H1 (cell line): ENCODE results near the gene SEL1L. TPM values are rescaled to one million over a fixed set of nuclear protein-coding genes. Genes with fewer than 3 reads are reported as not detected.

Source experiments
- BCL11A ChIP-seq, 2 experiments: IDR thresholded peaks; one replicate each; pipeline ENCODE4 v1.6.1; 2011; ENCODE audit warnings: low read depth in 2 of 2, low read length in 2 of 2, mild to moderate bottlenecking in 2 of 2
- CBX5 ChIP-seq: fragments of 300-800, 300-1000 bp; sonication (generic); IDR thresholded peaks from 2 replicates; pipeline ENCODE4 v1.7.1; 2016; ENCODE audit warnings: antibody characterized with exemption, low read length, low read depth
- EP300 ChIP-seq, 2 experiments: IDR thresholded peaks; 1 replicate in 1 of 2; 2 replicates in 1 of 2; pipeline ENCODE4 v1.6.1; 2011 to 2012; ENCODE audit warnings: low read depth in 2 of 2, low read length in 2 of 2, mild to moderate bottlenecking in 2 of 2, borderline replicate concordance in 1 of 2, inconsistent platforms in 1 of 2, moderate library complexity in 1 of 2
- JUND ChIP-seq: IDR thresholded peaks from 2 replicates; pipeline ENCODE4 v1.6.1; 2011; ENCODE audit warnings: mild to moderate bottlenecking, improper control_type of control experiment, low read length
- KDM1A ChIP-seq: fragments of 200-600, 300-600 bp; sonication (generic); IDR thresholded peaks from 2 replicates; pipeline ENCODE4 v1.7.1; 2016; ENCODE audit warnings: mild to moderate bottlenecking, low read length, borderline replicate concordance
- RFX5 ChIP-seq: IDR thresholded peaks from 2 replicates; pipeline ENCODE4 v1.6.1; 2011; ENCODE audit warnings: low read depth, low read length, improper control_type of control experiment, borderline replicate concordance
- RXRA ChIP-seq: IDR thresholded peaks from 2 replicates; pipeline ENCODE4 v1.6.1; 2011; ENCODE audit warnings: low read depth, mild to moderate bottlenecking, low read length, moderate library complexity; ENCODE audit not compliant: insufficient read depth
- SP2 ChIP-seq: IDR thresholded peaks from 2 replicates; pipeline ENCODE4 v1.6.1; 2012; ENCODE audit warnings: mild to moderate bottlenecking, low read length, inconsistent platforms
- TBP ChIP-seq: IDR thresholded peaks from 2 replicates; pipeline ENCODE4 v1.6.1; 2011; ENCODE audit warnings: low read depth, low read length, improper control_type of control experiment
- polyA plus RNA-seq, 7 experiments: library from polyadenylated mRNA; depleted of rRNA in 3 of 7; stranded (reverse) in 5 of 7; unstranded in 2 of 7; fragments of >200 nt in 5 of 7; fragments of 200-250 nt in 2 of 7; gene quantifications; 1 replicate in 5 of 7; 2 replicates in 1 of 7; 4 replicates in 1 of 7; pipeline versions ENCODE4 v1.2.1 to v1.2.3, GENCODE V29; 2011 to 2013; ENCODE audit warnings: missing spikeins in 2 of 7, mixed read lengths in 2 of 7
- total RNA-seq: library from RNA; stranded (reverse); fragmentation: NEBNext Ultra II Directional; extraction: Animal tissue kit (Norgen Biotek cat#: 25700); gene quantifications from 2 replicates; pipeline ENCODE4 v1.2.1, GENCODE V29; 2021
- TF ChIP-seq, protein P1 (sequence below): fragments of 300-600 bp; sonication (generic); IDR thresholded peaks from 2 replicates; pipeline ENCODE4 v1.7.1; 2012; ENCODE audit warnings: low read length, moderate library complexity, mild to moderate bottlenecking, inconsistent platforms; ENCODE audit not compliant: insufficient replicate concordance

SEL1L gene
- total and polyA plus RNA-seq, 2 of the 8 experiments (the other 6 are each of a cell fraction or from before 2014, with no cell fraction given), result 4.3 to 34.9 TPM

- TF ChIP-seq RFX5, result no peak
- no peak for TF ChIP-seq BCL11A (IDR thresholded peaks at IDR 0.05; ENCODE audit: low read depth in 2 of 2, low read length in 2 of 2)
- TF ChIP-seq CBX5, result no peak
- TF ChIP-seq RXRA, result no peak
- no peak for TF ChIP-seq JUND
- TF ChIP-seq, protein P1, sequence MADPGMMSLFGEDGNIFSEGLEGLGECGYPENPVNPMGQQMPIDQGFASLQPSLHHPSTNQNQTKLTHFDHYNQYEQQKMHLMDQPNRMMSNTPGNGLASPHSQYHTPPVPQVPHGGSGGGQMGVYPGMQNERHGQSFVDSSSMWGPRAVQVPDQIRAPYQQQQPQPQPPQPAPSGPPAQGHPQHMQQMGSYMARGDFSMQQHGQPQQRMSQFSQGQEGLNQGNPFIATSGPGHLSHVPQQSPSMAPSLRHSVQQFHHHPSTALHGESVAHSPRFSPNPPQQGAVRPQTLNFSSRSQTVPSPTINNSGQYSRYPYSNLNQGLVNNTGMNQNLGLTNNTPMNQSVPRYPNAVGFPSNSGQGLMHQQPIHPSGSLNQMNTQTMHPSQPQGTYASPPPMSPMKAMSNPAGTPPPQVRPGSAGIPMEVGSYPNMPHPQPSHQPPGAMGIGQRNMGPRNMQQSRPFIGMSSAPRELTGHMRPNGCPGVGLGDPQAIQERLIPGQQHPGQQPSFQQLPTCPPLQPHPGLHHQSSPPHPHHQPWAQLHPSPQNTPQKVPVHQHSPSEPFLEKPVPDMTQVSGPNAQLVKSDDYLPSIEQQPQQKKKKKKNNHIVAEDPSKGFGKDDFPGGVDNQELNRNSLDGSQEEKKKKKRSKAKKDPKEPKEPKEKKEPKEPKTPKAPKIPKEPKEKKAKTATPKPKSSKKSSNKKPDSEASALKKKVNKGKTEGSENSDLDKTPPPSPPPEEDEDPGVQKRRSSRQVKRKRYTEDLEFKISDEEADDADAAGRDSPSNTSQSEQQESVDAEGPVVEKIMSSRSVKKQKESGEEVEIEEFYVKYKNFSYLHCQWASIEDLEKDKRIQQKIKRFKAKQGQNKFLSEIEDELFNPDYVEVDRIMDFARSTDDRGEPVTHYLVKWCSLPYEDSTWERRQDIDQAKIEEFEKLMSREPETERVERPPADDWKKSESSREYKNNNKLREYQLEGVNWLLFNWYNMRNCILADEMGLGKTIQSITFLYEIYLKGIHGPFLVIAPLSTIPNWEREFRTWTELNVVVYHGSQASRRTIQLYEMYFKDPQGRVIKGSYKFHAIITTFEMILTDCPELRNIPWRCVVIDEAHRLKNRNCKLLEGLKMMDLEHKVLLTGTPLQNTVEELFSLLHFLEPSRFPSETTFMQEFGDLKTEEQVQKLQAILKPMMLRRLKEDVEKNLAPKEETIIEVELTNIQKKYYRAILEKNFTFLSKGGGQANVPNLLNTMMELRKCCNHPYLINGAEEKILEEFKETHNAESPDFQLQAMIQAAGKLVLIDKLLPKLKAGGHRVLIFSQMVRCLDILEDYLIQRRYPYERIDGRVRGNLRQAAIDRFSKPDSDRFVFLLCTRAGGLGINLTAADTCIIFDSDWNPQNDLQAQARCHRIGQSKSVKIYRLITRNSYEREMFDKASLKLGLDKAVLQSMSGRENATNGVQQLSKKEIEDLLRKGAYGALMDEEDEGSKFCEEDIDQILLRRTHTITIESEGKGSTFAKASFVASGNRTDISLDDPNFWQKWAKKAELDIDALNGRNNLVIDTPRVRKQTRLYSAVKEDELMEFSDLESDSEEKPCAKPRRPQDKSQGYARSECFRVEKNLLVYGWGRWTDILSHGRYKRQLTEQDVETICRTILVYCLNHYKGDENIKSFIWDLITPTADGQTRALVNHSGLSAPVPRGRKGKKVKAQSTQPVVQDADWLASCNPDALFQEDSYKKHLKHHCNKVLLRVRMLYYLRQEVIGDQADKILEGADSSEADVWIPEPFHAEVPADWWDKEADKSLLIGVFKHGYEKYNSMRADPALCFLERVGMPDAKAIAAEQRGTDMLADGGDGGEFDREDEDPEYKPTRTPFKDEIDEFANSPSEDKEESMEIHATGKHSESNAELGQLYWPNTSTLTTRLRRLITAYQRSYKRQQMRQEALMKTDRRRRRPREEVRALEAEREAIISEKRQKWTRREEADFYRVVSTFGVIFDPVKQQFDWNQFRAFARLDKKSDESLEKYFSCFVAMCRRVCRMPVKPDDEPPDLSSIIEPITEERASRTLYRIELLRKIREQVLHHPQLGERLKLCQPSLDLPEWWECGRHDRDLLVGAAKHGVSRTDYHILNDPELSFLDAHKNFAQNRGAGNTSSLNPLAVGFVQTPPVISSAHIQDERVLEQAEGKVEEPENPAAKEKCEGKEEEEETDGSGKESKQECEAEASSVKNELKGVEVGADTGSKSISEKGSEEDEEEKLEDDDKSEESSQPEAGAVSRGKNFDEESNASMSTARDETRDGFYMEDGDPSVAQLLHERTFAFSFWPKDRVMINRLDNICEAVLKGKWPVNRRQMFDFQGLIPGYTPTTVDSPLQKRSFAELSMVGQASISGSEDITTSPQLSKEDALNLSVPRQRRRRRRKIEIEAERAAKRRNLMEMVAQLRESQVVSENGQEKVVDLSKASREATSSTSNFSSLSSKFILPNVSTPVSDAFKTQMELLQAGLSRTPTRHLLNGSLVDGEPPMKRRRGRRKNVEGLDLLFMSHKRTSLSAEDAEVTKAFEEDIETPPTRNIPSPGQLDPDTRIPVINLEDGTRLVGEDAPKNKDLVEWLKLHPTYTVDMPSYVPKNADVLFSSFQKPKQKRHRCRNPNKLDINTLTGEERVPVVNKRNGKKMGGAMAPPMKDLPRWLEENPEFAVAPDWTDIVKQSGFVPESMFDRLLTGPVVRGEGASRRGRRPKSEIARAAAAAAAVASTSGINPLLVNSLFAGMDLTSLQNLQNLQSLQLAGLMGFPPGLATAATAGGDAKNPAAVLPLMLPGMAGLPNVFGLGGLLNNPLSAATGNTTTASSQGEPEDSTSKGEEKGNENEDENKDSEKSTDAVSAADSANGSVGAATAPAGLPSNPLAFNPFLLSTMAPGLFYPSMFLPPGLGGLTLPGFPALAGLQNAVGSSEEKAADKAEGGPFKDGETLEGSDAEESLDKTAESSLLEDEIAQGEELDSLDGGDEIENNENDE, result no peak
- TF ChIP-seq TBP, result no peak
- no peak for TF ChIP-seq EP300 (IDR thresholded peaks at IDR 0.05; ENCODE audit: borderline replicate concordance in 1 of 2, low read depth in 2 of 2, low read length in 2 of 2)
- TF ChIP-seq KDM1A, result no peak
- TF ChIP-seq SP2, result no peak
Measured at GRCh38 chr14:81435391-81436295, 98.0 kb downstream of the SEL1L start (continued).
